Thyroid gland (tissue), 4 donors: ENCODE results near the gene FGF2. TPM values are rescaled to one million over a fixed set of nuclear protein-coding genes. Genes with fewer than 3 reads are reported as not detected.

Experiments used
- DNase-seq, 2 donors: peaks; one replicate each; pipeline ENCODE4 v3.0.0-alpha.2; 2019
- H3K27ac ChIP-seq, 3 donors: fragments of 200-600 bp; sonication (generic); 1 replicate in 2 of 3; 2 replicates in 1 of 3; pipeline ENCODE4 v1.5.1; 2016 to 2019; ENCODE audit warnings: mild to moderate bottlenecking in 1 of 3, moderate library complexity in 1 of 3
- H3K27me3 ChIP-seq: fragments of 200-600 bp; sonication (generic); one replicate; pipeline ENCODE4 v1.5.1; 2019
- H3K36me3 ChIP-seq, 2 donors: fragments of 200-600 bp; sonication (generic); one replicate each; pipeline ENCODE4 v1.5.1; 2016 to 2019
- H3K4me1 ChIP-seq, 2 donors: fragments of 200-600 bp; sonication (generic); one replicate each; pipeline ENCODE4 v1.5.1; 2017 to 2019
- H3K4me3 ChIP-seq, 3 donors: fragments of 200-600 bp; sonication (generic); replicated peaks in 1 of 3; 1 replicate in 2 of 3; 2 replicates in 1 of 3; pipeline ENCODE4 v1.5.1; 2016; ENCODE audit warnings: mild to moderate bottlenecking in 1 of 3
- H3K9me3 ChIP-seq: fragments of 200-600 bp; sonication (generic); one replicate; pipeline ENCODE4 v1.5.1; 2017
- CTCF ChIP-seq, 6 experiments: fragments of 200-600 bp in 3 of 6; fragments of 450-650 bp in 3 of 6; sonication (generic) in 3 of 6; IDR thresholded peaks; one replicate each; pipeline ENCODE4 v1.5.1; 2016 to 2019; ENCODE audit warnings: antibody characterized with exemption in 6 of 6, mild to moderate bottlenecking in 2 of 6, inconsistent platforms in 1 of 6, moderate library complexity in 1 of 6
- POLR2A ChIP-seq, 2 donors: fragments of 450-650 bp; IDR thresholded peaks; one replicate each; pipeline ENCODE4 v1.6.1; 2017; ENCODE audit warnings: antibody characterized with exemption in 2 of 2, mild to moderate bottlenecking in 2 of 2, moderate library complexity in 1 of 2
- WGBS, 2 donors: methylation state at CpG; one replicate each; pipeline ENCODE4 v1.1.5; 2017; 5-methylcytosine and 5-hydroxymethylcytosine counted together
- intact Hi-C: fragments of 100-400 bp; cut with DNase I; formaldehyde crosslinking; loops from one replicate; pipeline ENCODE4 v1.15.1; 2023
- total RNA-seq, 4 donors: library from RNA; depleted of rRNA; stranded (reverse); fragments of >200 nt; gene quantifications; one replicate each; pipeline ENCODE4 v1.2.3, GENCODE V29; 2016

FGF2 gene
- total RNA-seq, 4 donors from 2014 or later: 3.0 to 8.9 (median 3.5) TPM

- 97% methylated on average over 6 of the region's 6 CpGs for WGBS, 2 donors
- no peaks in the 10 kb centered on the region for H3K4me1 ChIP-seq
- TF ChIP-seq POLR2A (IDR thresholded peaks at IDR 0.05): no peak
- no peak for TF ChIP-seq CTCF (IDR thresholded peaks at IDR 0.05)
- intact Hi-C loops: no loop called here
- no peaks in the 10 kb centered on the region for H3K36me3 ChIP-seq
- no peak overlapping the region for H3K4me3 ChIP-seq
- no peak overlapping the region for H3K27ac ChIP-seq
- no peaks in the 10 kb centered on the region for H3K9me3 ChIP-seq
- no peaks in the 10 kb centered on the region for H3K27me3 ChIP-seq
- DNase-seq: no peak
These were observed 11.4 kb upstream of the FGF2 start for GRCh38 chr4:122815248-122815647.

- intact Hi-C loops: no loop called here
- Histone ChIP-seq H3K4me1 (no peaks in the 10 kb centered on the region), H3K36me3 (no peaks in the 10 kb centered on the region), H3K4me3 (no peak overlapping the region), H3K9me3 (no peaks in the 10 kb centered on the region), H3K27me3 (no peaks in the 10 kb centered on the region), H3K27ac (no peak overlapping the region)
- 94 to 100% methylated on average over 4 of the region's 4 CpGs for WGBS, 2 donors
- no peak for DNase-seq
- TF ChIP-seq POLR2A (IDR thresholded peaks at IDR 0.05): no peak
- TF ChIP-seq CTCF (IDR thresholded peaks at IDR 0.05): no peak
These were observed 10.2 kb upstream of the FGF2 start for GRCh38 chr4:122816476-122816875.

- no peak for TF ChIP-seq POLR2A (IDR thresholded peaks at IDR 0.05)
- no peak for TF ChIP-seq CTCF (IDR thresholded peaks at IDR 0.05)
- intact Hi-C loops: no loop called here
- 88 to 93% methylated on average over 7 of the region's 7 CpGs for WGBS, 2 donors
- no peak overlapping the region for H3K4me3 ChIP-seq
- H3K36me3 ChIP-seq: no peaks in the 10 kb centered on the region
- no peak overlapping the region for H3K27ac ChIP-seq
- DNase-seq: no peak
- H3K27me3 ChIP-seq: no peaks in the 10 kb centered on the region
- no peaks in the 10 kb centered on the region for H3K4me1 ChIP-seq
- H3K9me3 ChIP-seq: no peaks in the 10 kb centered on the region
These were observed 6.8 kb upstream of the FGF2 start for GRCh38 chr4:122819708-122820449.

GRCh38 chr4:122821092-122821491 is 5.5 kb upstream of the FGF2 start:
- intact Hi-C loops: no loop called here
- H3K4me3 ChIP-seq: no peak overlapping the region
- no peak overlapping the region for H3K27ac ChIP-seq
- DNase-seq: no peak
- 100% methylated on average over 1 of the region's 1 CpG for WGBS, 2 donors
- H3K9me3 ChIP-seq: no peaks in the 10 kb centered on the region
- H3K27me3 ChIP-seq: no peaks in the 10 kb centered on the region
- H3K36me3 ChIP-seq: no peaks in the 10 kb centered on the region
- no peaks in the 10 kb centered on the region for H3K4me1 ChIP-seq
- no peak for TF ChIP-seq CTCF (IDR thresholded peaks at IDR 0.05)
- no peak for TF ChIP-seq POLR2A (IDR thresholded peaks at IDR 0.05)

- no peaks in the 10 kb centered on the region for H3K27me3 ChIP-seq
- no peaks in the 10 kb centered on the region for H3K36me3 ChIP-seq
- no peak overlapping the region for H3K27ac ChIP-seq
- no peaks in the 10 kb centered on the region for H3K4me1 ChIP-seq
- H3K4me3 ChIP-seq: no peak overlapping the region
- 96 to 98% methylated on average over 2 of the region's 2 CpGs for WGBS, 2 donors
- intact Hi-C loops: no loop called here
- no peaks in the 10 kb centered on the region for H3K9me3 ChIP-seq
- TF ChIP-seq CTCF (IDR thresholded peaks at IDR 0.05): no peak
- no peak for TF ChIP-seq POLR2A (IDR thresholded peaks at IDR 0.05)
- DNase-seq: no peak
These were observed 4.2 kb upstream of the FGF2 start for GRCh38 chr4:122822466-122822865.
